Measurements from ENCODE around the gene SCARF1.

SCARF1 gene

DNA sequence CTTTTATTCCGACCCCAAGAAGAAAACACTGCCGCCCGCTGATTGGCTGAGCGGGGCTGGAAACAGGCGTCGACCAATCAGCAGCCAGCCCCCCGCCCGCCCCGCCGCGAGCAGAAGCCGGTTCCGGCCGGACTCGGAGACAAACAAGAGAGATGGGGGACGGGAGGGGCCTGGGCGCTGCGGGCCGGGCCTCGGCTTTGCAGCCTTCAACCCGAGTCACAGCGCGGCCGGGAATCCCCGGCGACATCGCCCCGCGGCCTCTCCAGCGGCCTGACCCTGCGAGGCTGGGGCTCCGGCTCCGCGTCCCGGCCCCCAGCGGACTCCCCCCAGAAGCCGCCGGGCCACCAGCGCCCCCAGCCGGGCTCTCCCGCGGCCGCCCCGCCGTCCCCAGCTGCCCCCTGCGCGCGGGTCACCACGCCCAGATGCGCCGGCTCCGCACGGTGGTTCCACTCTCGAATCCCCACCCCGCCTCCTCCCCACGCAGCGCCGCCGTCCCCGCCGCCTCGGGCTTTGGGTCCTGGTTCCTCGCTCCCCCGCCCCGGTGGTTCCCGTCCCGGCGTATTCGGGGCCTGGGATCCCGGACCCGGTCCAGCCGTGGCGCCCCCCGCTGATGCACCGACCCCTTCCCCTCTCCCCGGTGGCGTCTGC, 16.6 kb downstream of the SCARF1 start:
- peak; percentile 72 to 80 (median 79) for DNase-seq (ENCODE audit: low read depth in 3 of 3, low spot score in 1 of 3)

DNA sequence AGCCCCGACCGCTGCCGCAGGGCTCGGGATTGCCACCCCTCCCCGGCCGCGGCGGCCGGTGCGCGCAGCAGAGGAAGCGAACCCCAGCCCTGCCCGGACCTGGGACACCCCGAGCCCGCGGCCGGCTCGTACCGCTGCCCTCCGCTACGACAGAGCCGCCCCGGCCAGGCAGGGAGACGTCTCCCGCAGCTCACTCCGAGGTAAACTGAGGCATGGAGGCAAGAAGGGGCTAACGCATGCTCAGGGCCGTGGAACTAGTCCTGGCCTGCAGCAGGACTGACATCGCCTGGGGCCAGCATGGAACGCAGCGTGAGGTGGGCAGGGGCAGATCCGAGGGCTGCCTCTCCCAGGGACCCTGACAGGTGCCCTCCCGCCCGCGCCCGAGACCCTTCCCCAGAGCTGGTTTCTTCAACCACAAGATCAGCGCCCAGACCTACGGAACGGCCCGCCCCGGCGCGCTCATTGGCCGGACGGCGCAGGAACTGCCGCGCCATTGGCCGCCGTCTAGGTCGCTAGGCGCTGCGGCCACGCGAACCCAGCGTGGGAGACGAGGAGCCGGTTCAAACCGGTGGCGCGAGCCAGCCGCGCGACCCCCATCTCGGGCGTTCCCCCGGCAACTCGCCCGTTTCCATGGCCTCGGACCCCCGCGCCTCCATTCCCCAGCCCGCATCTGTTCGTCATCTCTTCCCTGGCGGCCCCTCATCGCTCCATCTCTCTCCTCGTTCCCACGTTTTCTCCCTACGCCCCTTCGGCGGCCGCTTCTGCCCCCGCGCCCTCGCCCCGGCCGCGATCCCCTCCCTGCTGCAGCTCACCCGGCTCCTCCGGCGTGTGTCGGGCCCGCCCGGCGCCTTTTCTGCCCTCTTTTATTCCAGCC, 17.3 kb downstream of the SCARF1 start, which contains the start of gene SLC43A2:
Gene SLC43A2 (minus strand): TSS at position 853 of the 874 bp plus-strand sequence. CDS start 960 bp downstream, outside the sequence.
- peak; percentile 42 to 65 (median 45) for DNase-seq (ENCODE audit: low read depth in 3 of 3, low spot score in 1 of 3)

DNA sequence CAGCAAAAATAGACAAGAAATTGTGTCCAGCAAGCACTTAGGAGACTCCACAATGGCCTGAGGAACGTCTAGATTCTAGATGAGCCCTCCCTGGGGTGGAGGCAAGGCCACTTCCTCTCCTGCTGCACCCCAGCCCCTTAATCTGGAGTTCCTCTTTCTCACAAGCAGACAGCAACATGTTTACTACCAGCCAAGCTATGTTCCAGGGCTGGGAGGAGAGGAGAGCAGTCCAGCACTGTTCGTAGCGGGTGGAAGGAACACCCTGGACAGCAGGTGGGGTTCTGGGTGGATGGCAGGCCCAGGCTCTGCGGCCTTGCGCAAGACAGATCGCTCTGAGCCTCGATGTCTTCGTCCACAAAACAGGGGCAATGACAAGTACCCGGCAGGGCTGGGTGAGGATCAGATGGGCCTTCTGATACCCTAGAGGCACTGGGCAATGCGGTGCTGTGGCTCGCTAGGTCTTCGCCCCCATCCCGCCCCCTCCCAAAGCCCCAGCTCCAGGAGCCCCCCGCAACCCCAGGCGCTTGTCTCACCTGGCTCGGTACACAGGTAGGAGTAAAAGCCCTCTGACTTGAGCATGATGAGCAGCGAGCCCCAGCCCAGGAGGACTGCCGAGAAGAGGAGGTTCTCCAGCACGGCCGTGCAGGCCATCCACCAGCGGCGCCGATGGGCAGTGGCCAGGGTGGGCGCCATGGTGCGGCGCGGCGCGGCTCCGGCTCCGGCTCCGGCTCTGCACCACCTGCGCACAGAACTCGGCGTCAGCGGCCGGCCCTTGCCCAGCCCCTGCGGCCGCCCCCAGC, 18.1 kb downstream of the SCARF1 start:
- no peak for DNase-seq (ENCODE audit: low read depth in 3 of 3, low spot score in 1 of 3)

- no peak for DNase-seq (ENCODE audit: low read depth in 3 of 3, low spot score in 1 of 3)
Observed at GRCh38 chr17:1626333-1626732, 19.2 kb downstream of the SCARF1 start.

DNA sequence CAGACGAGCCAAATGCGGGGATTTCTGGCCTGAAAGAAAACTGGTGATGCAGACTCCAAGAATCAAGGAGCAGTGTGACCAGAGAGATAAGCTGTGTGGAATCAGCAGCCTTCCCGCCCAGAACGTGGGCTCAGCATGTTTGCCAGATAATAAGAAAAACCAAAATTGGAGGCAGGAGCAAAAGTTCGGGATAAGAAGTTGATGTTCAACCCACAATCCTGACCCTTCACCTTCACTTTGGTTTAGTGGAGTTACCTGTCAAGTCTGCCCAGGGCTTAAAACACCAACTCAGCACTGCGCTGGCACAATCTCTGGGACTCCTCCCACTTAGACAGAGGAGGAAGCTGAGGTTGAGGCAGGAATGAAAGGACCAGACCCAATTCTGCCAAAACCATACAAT, 20.0 kb downstream of the SCARF1 start:
- no peak for DNase-seq (ENCODE audit: low read depth in 3 of 3, low spot score in 1 of 3)

- no peak for DNase-seq (ENCODE audit: low read depth in 3 of 3, low spot score in 1 of 3)
Observed at GRCh38 chr17:1625053-1625452, 20.5 kb downstream of the SCARF1 start.

GRCh38 chr17:1624650-1625049, 20.9 kb downstream of the SCARF1 start:
- DNase-seq (ENCODE audit: low read depth in 3 of 3, low spot score in 1 of 3) = no peak

- no peak for DNase-seq (ENCODE audit: low read depth in 3 of 3, low spot score in 1 of 3)
Observed at GRCh38 chr17:1623057-1623630, 22.4 kb downstream of the SCARF1 start.

- DNase-seq (ENCODE audit: low read depth in 3 of 3, low spot score in 1 of 3) = no peak
Observed at GRCh38 chr17:1621273-1621954, 24.1 kb downstream of the SCARF1 start.

DNA sequence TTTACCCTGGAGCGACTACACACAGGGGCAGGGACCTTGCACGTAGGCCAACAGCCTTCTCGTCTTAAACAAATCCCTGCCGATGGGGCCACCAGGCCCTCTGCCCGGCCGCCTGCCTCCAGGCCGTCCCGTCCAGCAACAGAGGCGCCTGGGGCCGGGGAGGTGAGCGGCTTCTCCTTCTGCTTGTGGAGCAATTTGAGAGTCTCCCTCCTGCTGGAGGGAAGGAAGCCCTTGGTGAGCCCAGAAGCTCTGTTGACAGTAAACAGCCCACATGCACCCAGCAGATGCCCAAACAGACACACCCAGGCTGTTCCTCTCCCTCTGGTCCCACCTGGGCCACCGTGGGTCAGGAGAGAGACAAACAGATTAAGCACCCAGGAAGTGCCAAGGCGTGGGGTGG, 25.0 kb downstream of the SCARF1 start:
- DNase-seq (ENCODE audit: low read depth in 3 of 3, low spot score in 1 of 3) = no peak

GRCh38 chr17:1617620-1618174, 27.8 kb downstream of the SCARF1 start:
- DNase-seq (ENCODE audit: low read depth in 3 of 3, low spot score in 1 of 3) = no peak

DNA sequence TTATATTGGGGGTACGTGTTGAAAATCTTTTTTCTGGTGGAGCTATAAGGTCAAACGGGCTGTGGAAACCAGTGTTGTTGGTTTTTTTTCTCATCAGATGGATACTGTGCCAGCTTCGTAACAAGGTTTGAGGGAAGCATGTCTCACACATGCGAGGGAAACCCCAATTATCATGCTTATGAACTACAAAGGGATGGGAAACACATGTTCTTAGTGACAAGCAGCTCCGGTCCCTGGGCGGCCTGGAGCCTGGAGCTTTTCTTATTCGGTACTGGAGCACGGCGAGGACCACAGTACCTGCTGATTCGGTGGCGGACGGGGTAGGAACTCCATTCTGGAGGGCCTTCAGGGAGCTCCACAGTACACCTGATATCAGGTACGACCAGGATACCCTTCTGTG, 29.4 kb downstream of the SCARF1 start:
- DNase-seq (ENCODE audit: low read depth in 3 of 3, low spot score in 1 of 3) = no peak

DNA sequence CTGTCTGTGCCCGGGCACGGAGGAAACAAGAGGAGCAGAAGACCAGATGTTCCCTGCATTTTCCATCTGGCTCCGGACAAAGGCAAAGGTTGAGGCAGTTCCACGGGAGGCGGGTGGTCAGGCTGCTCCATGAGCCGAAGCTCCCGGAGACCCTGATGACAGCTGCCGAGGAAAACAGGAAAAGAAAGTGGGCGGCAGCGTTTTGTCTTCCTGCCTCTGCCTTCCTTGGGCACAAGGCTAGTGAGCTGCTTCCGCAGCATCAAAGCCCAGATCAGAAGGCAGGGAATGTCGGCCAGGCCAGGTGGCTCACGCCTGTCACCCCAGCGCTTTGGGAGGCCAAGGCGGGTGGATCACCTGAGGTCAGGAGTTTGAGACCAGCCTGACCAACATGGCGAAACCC, 33.1 kb downstream of the SCARF1 start:
- no peak for DNase-seq (ENCODE audit: low read depth in 3 of 3, low spot score in 1 of 3)

DNA sequence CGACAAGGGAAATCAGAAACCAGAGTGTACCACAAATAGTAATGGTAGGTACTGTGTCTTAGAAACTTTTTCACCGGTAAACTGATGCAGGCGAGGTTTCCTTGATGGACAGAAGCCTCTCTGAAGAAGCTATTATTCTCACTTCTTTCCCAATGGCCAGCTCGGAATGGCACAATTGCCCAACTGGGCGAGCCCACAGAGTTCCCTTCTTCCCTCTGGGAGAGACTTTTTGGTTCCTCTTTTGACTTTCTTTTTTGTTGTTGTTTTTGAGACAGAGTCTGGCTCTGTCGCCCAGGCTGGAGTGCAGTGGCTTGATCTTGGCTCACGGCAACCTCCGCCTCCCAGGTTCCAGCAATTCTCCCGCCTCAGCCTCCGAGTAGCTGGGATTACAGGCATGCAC, 33.8 kb downstream of the SCARF1 start:
- DNase-seq (ENCODE audit: low read depth in 3 of 3, low spot score in 1 of 3) = no peak

DNA sequence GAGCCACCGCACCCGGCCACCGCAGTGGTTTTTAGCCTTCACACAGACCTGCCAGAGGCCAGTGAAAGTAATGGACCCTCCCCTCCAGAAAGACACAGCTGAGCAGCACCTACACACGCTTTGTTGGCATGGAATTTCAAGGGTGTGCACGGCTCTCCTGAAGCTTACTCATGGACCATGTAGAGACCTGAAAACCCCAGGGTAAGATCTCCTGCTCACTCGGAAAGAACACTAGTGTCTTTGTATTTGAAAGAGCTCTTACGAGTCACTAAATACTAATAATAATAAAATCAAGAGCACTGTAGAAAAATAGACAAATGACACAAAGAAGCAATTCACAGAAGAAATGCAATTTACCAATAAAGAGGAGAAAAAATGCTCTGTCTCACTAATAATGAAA, 36.9 kb downstream of the SCARF1 start:
- DNase-seq (ENCODE audit: low read depth in 3 of 3, low spot score in 1 of 3) = no peak

GRCh38 chr17:1607971-1608320, 37.6 kb downstream of the SCARF1 start:
- no peak for DNase-seq (ENCODE audit: low read depth in 3 of 3, low spot score in 1 of 3)

DNA sequence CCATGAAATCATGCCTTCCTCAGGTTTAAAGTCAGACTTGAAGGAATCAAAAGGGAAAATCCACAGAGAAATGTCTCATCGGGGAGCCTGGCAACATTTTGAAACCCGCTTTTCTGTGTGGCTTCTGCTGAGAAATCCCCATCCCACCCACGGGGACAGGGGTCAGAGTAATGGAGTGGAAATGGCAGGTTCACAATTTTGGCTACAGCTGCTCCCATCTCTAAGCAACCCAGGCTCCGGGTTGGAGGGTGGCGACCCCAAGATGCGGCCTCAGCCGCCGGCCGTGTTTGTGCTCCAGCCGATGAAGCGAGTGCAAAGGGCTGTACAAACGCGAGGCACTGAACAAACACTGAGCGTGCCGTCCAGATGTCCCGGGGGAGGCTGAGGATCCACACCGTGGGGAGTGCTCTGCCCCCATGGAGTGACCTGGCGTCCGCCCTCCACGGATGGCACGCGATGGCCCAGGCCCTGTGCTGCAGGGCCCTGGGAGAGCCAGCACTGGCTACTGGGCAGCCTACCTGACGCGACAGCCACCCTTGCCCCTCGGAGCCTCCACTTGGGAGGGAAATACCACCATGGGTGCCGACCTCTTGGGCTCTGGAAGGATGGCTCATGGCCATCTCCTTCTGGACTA, 39.1 kb downstream of the SCARF1 start:
- DNase-seq (ENCODE audit: low read depth in 3 of 3, low spot score in 1 of 3) = no peak

DNA sequence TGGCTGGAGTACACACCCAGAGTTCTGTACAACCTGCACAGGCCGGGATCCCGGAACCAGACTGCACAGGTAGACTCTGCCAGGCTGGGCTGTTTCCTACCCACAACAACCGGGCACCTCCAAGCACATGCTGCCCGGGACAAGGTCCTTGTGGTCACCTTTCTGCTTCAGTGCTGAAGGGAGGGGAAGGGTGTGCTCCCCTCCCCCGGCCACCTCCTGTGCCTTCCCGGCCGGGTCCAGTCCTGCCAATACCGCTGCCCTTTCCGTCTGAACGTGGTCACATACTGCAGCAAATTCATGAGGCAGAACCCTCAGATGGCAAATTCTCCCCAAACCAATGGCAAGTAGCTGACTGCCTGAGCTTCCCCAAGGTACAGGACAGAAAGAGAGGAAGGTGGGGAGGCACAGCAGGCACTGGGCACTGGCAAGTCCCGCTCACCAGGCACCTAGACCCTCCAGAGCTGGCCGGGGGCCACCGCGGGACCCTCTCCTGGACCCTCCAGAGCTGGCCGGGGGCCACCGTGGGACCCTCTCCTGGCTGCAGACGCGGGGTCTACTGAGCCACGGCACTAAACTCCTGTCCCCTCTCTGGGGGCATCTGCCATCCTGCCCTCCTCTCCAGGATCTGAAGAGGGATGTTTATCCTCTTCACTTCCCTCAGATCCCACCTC, 39.7 kb downstream of the SCARF1 start:
- no peak for DNase-seq (ENCODE audit: low read depth in 3 of 3, low spot score in 1 of 3)

DNA sequence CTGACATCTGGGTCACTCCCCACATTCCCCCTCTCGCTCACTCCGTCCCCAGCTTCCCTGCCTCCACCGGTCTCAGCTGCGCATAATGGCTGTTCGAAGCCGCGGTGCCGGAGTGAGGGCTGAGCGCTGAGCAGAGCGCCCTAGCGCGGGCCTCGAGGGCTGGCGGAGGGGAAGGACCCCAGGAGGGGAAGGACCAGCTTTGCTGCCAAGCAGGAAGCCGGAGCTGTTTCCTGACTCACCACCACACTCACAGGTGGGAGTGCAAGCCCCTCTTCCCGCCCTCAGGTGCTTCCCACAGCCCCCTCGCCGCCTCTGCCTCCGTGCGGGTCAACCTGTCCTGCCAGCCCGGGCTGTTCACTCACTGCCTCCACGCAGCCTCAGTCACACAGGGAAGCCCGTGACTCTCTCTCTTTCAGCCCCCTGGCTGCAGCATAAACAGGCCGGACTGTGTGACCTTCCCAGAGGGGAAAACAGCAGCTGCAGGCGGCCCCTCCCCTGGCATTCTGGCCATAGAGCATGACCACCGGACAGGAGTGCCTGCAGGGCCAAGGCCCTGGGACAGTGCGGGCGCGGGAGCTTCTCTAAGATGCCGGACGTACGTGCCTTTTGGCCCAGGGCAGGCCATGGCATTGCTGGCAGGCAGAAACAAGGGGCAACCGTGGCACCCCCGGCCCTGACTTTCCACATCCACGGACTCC, 40.6 kb downstream of the SCARF1 start:
- DNase-seq (ENCODE audit: low read depth in 3 of 3, low spot score in 1 of 3) = no peak

All from stimulated activated CD4-positive, alpha-beta T cell treated with anti-CD3 and anti-CD28 coated beads, TNF-alpha, amount 100 ng/mL, for 1 hour (primary cell).